Jurkat, Clone E6-1 (cell line): ENCODE data around the gene TNKS1BP1. TPM values are rescaled to one million over a fixed set of nuclear protein-coding genes. Genes with fewer than 3 reads are reported as not detected.
"Not testable (repeated sequence)": the region's sequence is repeated elsewhere in the genome, so short reads cannot be mapped to it uniquely, and the experiment has no call there.

Experiments
- DNase-seq: peaks from one replicate; pipeline ENCODE4 v3.0.0-alpha.2; 2011; ENCODE audit warnings: low read depth, low spot score
- H3K4me3 ChIP-seq: 2 replicates; pipeline ENCODE4 v1.5.1; 2011; ENCODE audit warnings: mild to moderate bottlenecking, low read length, control low read depth, moderate library complexity
- polyA plus RNA-seq: library from polyadenylated mRNA; unstranded; fragments of >200 nt; gene quantifications from one replicate; pipeline ENCODE4 v1.2.1, GENCODE V29; 2012; ENCODE audit warnings: missing spikeins; ENCODE audit not compliant: insufficient read length, insufficient read depth

The TNKS1BP1 gene
- 15.1 TPM for polyA plus RNA-seq

DNA sequence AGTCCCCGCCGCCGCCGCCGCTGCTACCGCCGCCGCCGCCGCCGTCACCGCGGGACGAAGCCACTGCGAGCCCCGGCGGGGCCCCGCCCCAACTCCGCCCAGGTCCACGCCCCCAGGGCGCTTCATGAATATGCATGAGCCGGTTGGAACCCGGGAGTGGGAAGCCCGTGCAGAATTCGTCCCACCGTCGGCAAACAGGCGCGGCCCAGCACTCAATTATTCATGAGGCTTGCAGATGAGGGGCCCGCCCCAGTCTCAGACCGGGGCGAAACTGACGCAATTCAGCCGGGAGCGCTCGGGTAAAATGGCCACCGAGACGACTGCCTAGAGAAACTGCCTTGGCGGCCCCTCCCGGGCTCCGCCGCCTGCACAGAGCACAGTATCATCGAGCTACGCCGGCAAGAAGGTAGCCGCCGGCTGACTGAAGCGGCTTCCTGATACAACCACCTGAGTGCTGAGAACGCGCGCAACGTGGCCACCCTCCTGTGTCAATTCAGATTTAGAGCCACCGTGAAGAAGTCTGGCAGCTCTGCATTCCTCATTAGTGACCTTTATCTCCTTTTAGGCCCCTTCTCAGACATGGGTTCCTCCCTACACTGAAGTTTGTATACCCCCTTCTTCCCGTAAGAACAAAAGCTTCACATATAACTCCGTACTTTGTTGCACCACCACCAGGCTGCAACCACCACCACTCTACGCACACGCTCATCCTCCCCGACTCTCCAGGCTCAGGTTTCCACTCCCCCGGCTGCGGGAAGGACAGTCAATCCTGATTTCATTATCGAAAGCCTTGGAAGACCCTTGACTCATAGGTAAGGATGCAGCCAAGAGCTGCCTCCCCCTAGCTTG is at the start of gene TNKS1BP1:
TSS of gene TNKS1BP1 (minus strand) at position 67 of the 849 bp plus-strand sequence. CDS start 3,067 bp downstream, outside the sequence.
- peak; percentile 91 for DNase-seq
- peak within 1 kb of the TSS; percentile 67 for H3K4me3 ChIP-seq

DNA sequence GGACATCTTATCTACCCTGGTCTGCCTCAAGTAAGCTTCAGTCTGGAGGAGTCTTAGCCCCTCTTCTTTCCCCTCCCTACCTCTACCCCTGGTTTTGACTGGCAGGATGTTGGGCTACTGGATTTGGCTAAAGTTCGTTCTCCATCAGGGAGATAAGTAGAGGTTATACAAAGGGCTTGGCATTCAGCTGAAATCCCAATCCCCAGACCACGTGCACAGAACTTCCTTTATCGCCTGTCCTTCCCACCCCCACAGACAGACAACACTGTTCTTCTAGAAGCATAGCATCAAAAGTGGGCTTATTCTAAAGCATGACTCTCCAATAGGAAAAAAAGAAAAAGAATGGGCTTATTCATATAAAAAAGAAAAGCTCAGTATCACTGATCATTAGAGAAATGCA is 48.4 kb upstream of the TNKS1BP1 start:
- no peak for DNase-seq
- H3K4me3 ChIP-seq = no peak overlapping the region

GRCh38 chr11:57370941-57371340 is 46.2 kb upstream of the TNKS1BP1 start:
- no peak for DNase-seq
- no peak overlapping the region for H3K4me3 ChIP-seq

- H3K4me3 ChIP-seq = no peak overlapping the region
- DNase-seq = no peak
These were observed 45.5 kb upstream of the TNKS1BP1 start for GRCh38 chr11:57370251-57370650.

- no peak overlapping the region for H3K4me3 ChIP-seq
- DNase-seq = no peak
These were observed 44.1 kb upstream of the TNKS1BP1 start for GRCh38 chr11:57368845-57369232.

- no peak for DNase-seq
These were observed 43.5 kb upstream of the TNKS1BP1 start for GRCh38 chr11:57368106-57368844.

DNA sequence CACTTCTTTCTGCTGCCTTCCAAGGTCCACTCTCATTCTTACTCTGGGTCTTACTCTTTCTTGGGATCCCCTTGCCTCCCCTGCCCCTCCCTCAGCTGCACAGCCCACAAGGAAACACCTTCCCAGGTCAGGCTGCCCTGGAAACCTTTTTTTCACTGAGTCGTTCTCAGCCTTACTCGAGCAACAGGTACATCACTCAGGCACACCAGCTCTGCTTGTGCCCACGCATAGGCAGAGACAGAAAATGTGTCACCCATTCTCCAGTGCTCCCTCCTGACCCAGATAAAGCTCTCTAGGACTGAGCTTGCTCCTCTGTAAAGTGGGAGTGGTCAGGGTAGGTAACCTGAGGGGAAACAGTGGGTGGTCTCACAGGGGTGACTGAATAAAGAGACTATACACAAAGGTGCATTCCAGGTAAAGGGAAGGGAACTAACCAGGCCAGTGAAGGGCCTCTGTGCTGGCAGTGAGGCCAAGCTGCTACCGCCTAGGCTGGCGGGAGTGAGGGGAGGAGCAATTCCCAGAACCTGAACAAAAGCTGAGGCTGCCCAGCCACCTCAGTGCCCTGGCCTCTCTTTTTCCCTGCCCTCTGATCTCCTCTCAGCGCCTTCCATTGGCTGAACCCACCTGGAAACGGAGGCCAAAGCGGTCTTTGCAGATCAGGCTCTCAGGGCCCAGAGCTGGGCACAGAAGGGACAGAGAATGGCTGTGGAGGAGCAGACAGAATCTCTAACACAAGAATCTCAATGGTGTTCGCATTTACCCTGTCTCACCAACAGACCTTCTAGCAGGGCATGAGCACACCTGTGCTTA is 40.3 kb upstream of the TNKS1BP1 start:
- DNase-seq = no peak
- no peak overlapping the region for H3K4me3 ChIP-seq

More at GRCh38 chr11:57368106-57368844, 43.5 kb upstream of the TNKS1BP1 start:
- no peak overlapping the region for H3K4me3 ChIP-seq

DNA sequence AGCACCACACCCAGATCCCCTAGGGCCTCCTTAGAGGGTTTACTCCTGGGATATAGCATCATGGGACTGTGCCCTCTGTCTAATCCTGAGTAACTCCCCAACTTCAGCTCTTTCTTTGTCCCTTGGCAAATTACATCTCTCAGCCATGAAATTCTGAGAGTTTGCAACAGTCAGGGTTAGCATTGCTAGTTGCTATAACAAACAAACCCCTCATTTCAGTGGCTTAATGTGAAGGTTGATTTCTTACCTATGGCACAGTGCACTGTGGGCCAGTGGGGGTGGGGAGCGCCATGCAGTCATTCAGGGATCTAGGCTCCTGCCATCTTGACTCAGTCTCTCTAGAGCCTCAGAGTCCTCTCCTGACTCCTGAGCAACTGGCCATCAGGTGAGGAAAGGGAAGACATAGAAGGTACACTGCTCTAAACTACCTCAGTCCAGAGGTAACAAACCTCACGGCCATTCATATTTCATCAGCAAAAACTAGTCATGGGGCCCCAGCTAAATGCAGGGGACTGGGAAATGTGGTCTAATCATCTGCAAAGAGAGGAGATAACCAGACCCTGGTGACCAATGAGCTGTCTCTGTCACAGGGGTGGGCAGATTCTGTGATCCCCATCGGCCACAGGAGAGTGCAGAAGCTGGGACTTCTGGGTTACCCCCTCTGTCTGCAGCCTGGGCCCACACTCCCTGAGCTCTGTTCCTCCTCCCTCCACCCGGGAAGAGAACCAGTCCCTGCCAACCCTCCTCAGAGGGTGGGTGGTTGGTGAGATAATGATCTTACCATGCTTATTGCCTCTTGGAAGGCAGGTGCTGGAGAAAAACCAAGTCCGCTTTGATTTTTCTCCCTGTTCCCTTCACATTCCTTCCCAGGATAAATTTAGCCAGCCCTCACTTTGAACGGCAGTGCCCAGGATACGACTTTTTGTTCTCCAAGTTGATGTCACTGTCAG is 38.7 kb upstream of the TNKS1BP1 start:
- DNase-seq = no peak
- no peak overlapping the region for H3K4me3 ChIP-seq

DNA sequence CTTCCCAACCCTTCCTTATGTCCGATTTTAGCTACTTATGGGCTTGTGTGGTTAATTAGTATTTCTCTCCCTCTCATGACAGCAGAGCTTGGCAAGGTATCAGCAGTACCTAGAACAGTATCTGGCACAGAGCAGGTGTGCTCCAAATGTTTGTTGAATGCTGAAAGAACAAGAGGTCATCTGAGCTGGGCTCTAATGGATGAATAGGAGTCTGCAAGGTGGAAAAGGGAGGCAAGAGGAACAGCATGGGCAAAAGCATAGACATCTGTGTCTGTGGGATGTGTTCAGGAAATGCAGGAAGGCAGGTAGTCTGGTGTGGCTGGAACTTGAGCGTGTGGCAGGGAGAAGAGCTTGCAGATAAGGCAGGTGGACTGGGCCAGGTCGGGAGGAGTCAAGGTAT is 37.2 kb upstream of the TNKS1BP1 start:
- no peak overlapping the region for H3K4me3 ChIP-seq
- no peak for DNase-seq

DNA sequence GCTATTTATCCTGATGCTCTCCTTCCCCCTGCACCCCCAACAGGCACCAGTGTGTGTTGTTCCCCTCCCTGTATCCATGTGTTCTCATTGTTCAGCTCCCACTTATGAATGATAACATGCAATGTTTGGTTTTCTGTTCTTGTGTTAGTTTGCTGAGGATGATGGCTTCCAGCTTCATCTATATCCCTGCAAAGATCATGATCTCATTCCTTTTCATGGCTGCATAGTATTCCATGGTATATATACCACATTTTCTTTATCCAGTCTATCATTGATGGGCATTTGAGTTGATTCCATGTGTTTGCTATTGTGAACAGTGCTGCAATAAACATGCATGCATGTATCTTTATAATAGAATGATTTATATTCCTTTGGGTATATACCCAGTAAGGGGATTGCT is 36.7 kb upstream of the TNKS1BP1 start:
- DNase-seq, H3K4me3 ChIP-seq: not testable (repeated sequence)

GRCh38 chr11:57360991-57361390 is 36.2 kb upstream of the TNKS1BP1 start:
- H3K4me3 ChIP-seq = no peak overlapping the region
- DNase-seq = no peak

DNA sequence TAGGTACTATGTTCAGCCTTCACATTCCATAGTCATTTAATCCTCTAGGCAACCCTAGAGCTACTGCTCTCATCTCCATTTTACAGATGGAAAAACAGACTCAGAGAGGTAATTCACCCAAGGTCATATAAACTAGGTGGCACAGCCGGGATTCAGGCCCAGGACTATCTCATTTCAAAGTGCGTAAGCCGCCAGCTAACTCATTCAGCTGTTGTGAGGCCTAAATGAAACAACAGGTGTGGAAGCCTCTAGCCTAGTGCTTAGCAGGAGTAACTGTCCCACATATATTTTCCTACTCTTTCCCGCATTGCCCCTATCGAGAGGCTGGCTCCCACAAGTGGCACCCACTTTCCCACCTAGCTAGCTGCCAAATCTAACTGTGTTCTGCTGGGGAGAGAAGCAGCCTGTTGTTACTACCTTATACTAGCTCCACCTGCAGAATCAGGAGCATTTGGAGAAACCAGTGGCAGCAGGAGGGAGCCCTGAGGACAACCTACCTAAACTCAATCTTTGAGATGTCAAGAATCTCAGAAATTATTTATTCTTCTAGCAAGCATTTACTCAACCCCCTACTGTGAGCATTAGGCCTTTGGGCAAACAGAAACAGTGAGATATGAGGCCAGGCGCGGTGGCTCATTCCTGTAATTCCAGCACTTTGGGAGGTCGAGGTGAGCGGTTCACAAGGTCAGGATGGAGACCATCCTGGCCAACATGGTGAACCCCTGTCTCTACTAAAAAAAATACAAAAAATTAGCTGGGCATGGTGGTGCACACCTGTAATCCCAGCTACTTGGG is 35.3 kb upstream of the TNKS1BP1 start:
- no peak overlapping the region for H3K4me3 ChIP-seq
- no peak for DNase-seq

DNA sequence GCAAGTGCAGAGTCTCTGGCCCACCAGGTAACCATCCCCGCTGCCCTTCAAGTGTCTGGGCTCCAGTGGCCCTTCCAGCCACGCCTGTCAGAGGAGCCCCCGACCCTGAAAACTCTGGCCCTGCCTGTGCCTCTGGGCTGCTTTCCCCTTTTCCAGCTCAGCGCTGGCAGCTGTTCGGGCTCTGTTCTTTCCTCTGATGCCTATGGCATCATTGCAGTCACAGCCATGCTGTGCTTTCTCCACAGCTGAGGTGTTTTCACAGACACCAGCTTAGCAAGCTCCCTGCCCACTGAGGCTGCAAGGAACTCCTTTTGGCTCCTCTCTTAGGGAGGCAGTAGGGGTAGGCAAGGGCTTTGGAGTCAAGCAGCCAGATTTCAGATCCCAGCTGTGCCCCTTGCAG is 34.6 kb upstream of the TNKS1BP1 start:
- DNase-seq = no peak
- H3K4me3 ChIP-seq = no peak overlapping the region

- DNase-seq = no peak
- no peak overlapping the region for H3K4me3 ChIP-seq
These were observed 34.2 kb upstream of the TNKS1BP1 start for GRCh38 chr11:57358991-57359390.

- H3K4me3 ChIP-seq = no peak overlapping the region
- DNase-seq = no peak
These were observed 33.8 kb upstream of the TNKS1BP1 start for GRCh38 chr11:57358543-57358961.

- no peak for DNase-seq
- H3K4me3 ChIP-seq = no peak overlapping the region
These were observed 33.1 kb upstream of the TNKS1BP1 start for GRCh38 chr11:57357856-57358255.

DNA sequence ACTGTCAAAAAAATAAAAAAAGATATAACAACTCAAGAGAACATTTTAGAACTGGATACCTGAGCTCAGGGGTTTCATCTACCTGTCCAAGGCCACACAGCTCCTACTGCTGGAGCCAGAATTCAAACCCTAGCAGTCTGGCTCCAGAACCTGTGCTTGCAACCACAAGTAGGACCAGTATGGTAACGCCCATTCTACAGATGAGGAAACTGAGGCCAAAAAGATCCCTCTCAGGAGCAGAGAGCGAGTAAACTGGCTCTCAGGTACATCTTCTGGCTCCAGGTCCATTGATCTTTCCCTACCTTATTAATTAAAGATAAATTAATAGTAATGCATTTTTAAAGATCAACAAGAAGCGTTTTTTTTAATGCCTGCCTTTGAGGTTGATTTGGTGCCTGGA is 32.6 kb upstream of the TNKS1BP1 start:
- no peak overlapping the region for H3K4me3 ChIP-seq
- DNase-seq = no peak

DNA sequence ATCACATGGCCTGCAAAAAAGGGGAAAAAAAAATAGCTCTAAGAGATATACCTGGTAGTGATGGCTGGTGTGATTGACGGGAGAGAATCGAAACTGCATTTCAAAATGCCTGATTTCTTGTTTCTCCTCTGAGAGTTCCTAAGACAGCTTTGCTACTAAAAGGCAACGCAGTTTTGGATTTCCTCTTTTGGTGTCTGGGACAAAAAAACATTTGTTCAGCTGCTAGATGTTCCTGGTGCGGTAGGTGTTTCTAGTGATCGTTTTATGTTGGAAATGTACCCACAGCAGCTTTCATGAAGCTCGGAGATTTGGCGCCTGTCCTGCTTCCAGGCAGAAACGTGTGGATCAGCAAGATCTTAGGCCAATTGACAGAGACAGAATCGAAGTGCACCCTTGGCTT is 31.5 kb upstream of the TNKS1BP1 start:
- H3K4me3 ChIP-seq = no peak overlapping the region
- DNase-seq = no peak
